ENCODE results near the gene ZSCAN30. TPM values are rescaled to one million over a fixed set of nuclear protein-coding genes. Genes with fewer than 3 reads are reported as not detected.
"Not testable (repeated sequence)": the region's sequence is repeated elsewhere in the genome, so short reads cannot be mapped to it uniquely, and the experiment has no call there.

Gene ZSCAN30
- total RNA-seq, 4 donors from 2014 or later: 12.1 to 27.2 (median 17.6) TPM

DNA sequence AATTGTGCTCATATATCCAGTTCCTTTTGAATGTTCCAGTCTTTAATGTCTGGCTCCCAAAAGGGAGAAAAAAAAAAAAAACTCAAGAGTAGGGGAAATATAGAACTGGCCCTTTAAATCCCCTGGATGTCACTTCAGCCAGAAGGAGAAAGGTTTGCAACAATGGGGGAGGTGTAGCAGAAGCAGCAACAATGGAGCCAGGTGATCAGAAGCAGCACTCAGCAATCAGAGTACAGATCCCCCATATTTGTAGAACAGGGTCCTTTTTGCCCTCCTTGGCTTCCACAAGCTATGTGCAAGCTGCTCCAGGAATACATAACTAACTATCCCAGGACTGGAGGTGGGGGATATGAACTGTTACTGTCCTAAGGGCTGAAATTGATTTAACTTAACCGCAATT lies 75.0 kb downstream of the ZSCAN30 start:
- Histone ChIP-seq H3K27ac (no peak overlapping the region), H3K9me3 (no peaks in the 10 kb centered on the region), H3K4me1 (no peaks in the 10 kb centered on the region), H3K27me3 (no peaks in the 10 kb centered on the region), H3K4me3 (no peak overlapping the region), H3K36me3 (no peaks in the 10 kb centered on the region)
- ATAC-seq: no peak
- 86 to 91% methylated on average over 1 of the region's 1 CpG for WGBS, 2 donors (ENCODE audit: low coverage in 1 of 2)
- no peak for TF ChIP-seq POLR2A (IDR thresholded peaks at IDR 0.05)
- no peak for TF ChIP-seq EP300 (IDR thresholded peaks at IDR 0.05)
- TF ChIP-seq, protein P1, sequence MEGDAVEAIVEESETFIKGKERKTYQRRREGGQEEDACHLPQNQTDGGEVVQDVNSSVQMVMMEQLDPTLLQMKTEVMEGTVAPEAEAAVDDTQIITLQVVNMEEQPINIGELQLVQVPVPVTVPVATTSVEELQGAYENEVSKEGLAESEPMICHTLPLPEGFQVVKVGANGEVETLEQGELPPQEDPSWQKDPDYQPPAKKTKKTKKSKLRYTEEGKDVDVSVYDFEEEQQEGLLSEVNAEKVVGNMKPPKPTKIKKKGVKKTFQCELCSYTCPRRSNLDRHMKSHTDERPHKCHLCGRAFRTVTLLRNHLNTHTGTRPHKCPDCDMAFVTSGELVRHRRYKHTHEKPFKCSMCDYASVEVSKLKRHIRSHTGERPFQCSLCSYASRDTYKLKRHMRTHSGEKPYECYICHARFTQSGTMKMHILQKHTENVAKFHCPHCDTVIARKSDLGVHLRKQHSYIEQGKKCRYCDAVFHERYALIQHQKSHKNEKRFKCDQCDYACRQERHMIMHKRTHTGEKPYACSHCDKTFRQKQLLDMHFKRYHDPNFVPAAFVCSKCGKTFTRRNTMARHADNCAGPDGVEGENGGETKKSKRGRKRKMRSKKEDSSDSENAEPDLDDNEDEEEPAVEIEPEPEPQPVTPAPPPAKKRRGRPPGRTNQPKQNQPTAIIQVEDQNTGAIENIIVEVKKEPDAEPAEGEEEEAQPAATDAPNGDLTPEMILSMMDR (IDR thresholded peaks at IDR 0.05): no peak
- no peak for TF ChIP-seq POLR2AphosphoS5 (IDR thresholded peaks at IDR 0.05)

DNA sequence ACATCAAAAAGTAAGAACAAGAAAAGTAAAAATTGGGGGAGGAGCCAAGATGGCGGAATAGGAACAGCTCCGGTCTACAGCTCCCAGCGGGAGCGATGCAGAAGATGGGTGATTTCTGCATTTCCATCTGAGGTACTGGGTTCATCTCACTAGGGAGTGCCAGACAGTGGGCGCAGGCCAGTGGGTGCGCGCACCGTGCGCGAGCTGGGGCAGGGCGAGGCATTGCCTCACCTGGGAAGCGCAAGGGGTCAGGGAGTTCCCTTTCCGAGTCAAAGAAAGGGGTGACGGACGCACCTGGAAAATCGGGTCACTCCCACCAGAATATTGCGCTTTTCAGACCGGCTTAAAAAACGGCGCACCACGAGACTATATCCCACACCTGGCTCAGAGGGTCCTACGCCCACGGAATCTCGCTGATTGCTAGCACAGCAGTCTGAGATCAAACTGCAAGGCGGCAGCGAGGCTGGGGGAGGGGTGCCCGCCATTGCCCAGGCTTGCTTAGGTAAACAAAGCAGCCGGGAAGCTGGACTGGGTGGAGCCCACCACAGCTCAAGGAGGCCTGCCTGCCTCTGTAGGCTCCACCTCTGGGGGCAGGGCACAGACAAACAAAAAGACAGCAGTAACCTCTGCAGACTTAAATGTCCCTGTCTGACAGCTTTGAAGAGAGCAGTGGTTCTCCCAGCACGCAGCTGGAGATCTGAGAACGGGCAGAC lies 84.1 kb downstream of the ZSCAN30 start:
- not testable (repeated sequence) for H3K36me3 ChIP-seq, ATAC-seq, H3K4me3 ChIP-seq, H3K27ac ChIP-seq, H3K27me3 ChIP-seq, H3K9me3 ChIP-seq
- 95 to 97% methylated on average over 13 of the region's 30 CpGs for WGBS, 2 donors (ENCODE audit: low coverage in 1 of 2)
- H3K4me1 ChIP-seq: peaks cover 0 to 17% (median 7%) of the 10 kb centered on the region in 3 donors

- TF ChIP-seq, protein P1 (IDR thresholded peaks at IDR 0.05): no peak
- TF ChIP-seq EP300 (IDR thresholded peaks at IDR 0.05) (no peak), POLR2A (IDR thresholded peaks at IDR 0.05) (no peak), POLR2AphosphoS5 (IDR thresholded peaks at IDR 0.05) (no peak)
These were observed 84.8 kb downstream of the ZSCAN30 start for GRCh38 chr18:35205199-35205712.

GRCh38 chr18:35203067-35203466 lies 87.0 kb downstream of the ZSCAN30 start:
- Histone ChIP-seq H3K27ac (peak overlapping the region in 1 of 4 donors; percentile 42), H3K36me3 (no peaks in the 10 kb centered on the region), H3K27me3 (no peaks in the 10 kb centered on the region), H3K4me3 (no peak overlapping the region), H3K9me3 (no peaks in the 10 kb centered on the region), H3K4me1 (peaks cover 0 to 17% (median 7%) of the 10 kb centered on the region in 3 donors)
- WGBS, 2 donors (ENCODE audit: low coverage in 1 of 2): 3 to 15% methylated on average over 3 of the region's 3 CpGs
- ATAC-seq: no peak
- TF ChIP-seq POLR2AphosphoS5 (IDR thresholded peaks at IDR 0.05) (no peak), POLR2A (IDR thresholded peaks at IDR 0.05) (no peak), EP300 (IDR thresholded peaks at IDR 0.05) (no peak)
- TF ChIP-seq, protein P1 (IDR thresholded peaks at IDR 0.05): no peak

More at GRCh38 chr18:35205199-35205712, 84.8 kb downstream of the ZSCAN30 start:
- 100% methylated on average over 1 to 2 of the region's 2 CpGs for WGBS, 2 donors (ENCODE audit: low coverage in 1 of 2)
- H3K4me1 ChIP-seq: peaks cover 0 to 17% (median 7%) of the 10 kb centered on the region in 3 donors
- H3K4me3 ChIP-seq: no peak overlapping the region
- no peaks in the 10 kb centered on the region for H3K36me3 ChIP-seq
- no peaks in the 10 kb centered on the region for H3K9me3 ChIP-seq
- no peak overlapping the region for H3K27ac ChIP-seq
- no peaks in the 10 kb centered on the region for H3K27me3 ChIP-seq
- ATAC-seq: no peak

GRCh38 chr18:35201256-35201931 lies 88.6 kb downstream of the ZSCAN30 start:
- H3K27me3 ChIP-seq: no peaks in the 10 kb centered on the region

More at GRCh38 chr18:35201256-35201931, 88.6 kb downstream of the ZSCAN30 start:
- WGBS, 2 donors (ENCODE audit: low coverage in 1 of 2): 67 to 94% methylated on average over 4 to 5 of the region's 5 CpGs
- Histone ChIP-seq H3K4me1 (peaks cover 0 to 17% (median 7%) of the 10 kb centered on the region in 3 donors), H3K27ac (no peak overlapping the region), H3K4me3 (no peak overlapping the region), H3K36me3 (no peaks in the 10 kb centered on the region), H3K9me3 (no peaks in the 10 kb centered on the region)
- TF ChIP-seq EP300 (IDR thresholded peaks at IDR 0.05): no peak
- no peak for TF ChIP-seq POLR2AphosphoS5 (IDR thresholded peaks at IDR 0.05)
- ATAC-seq: no peak

Other genes with a start within 250 kb of the ZSCAN30 start
- 10 to 100 TPM; 22.9 to 39.2 (median 35.8) TPM for gene MAPRE2, start 248.8 kb downstream of the ZSCAN30 start, total RNA-seq
- gene ZNF397, start 49.2 kb downstream of the ZSCAN30 start, total RNA-seq: 10 to 100 TPM; 30.6 to 40.0 (median 31.3) TPM
- 10 to 100 TPM; 39.5 to 67.1 (median 43.4) TPM for gene ZNF24, start 54.2 kb upstream of the ZSCAN30 start, total RNA-seq
- 1 to 10 TPM; 2.2 to 4.1 (median 3.1) TPM for gene ZNF396, start 87.1 kb upstream of the ZSCAN30 start, total RNA-seq
- gene INO80C, start 207.7 kb upstream of the ZSCAN30 start, total RNA-seq: 10 to 100 TPM in 1 of 4 donors, 1 to 10 TPM in 3; 5.8 to 13.6 (median 8.6) TPM

Measured in gastroesophageal sphincter (tissue), 4 donors.